Kidney capillary endothelial cell (primary cell): ENCODE data around the gene JAKMIP2.

Source experiments
- DNase-seq: peaks from one replicate; pipeline ENCODE4 v3.0.0-alpha.2; 2018; ENCODE audit warnings: low spot score

JAKMIP2 gene

GRCh38 chr5:147788023-147788422 is 5.5 kb upstream of the JAKMIP2 start:
- no peak for DNase-seq

- no peak for DNase-seq
Observed at GRCh38 chr5:147786142-147786541, 3.6 kb upstream of the JAKMIP2 start.

GRCh38 chr5:147784146-147784987 is 1.8 kb upstream of the JAKMIP2 start:
- DNase-seq = no peak

GRCh38 chr5:147780924-147781573 is 1.5 kb downstream of the JAKMIP2 start:
- DNase-seq = no peak

DNA sequence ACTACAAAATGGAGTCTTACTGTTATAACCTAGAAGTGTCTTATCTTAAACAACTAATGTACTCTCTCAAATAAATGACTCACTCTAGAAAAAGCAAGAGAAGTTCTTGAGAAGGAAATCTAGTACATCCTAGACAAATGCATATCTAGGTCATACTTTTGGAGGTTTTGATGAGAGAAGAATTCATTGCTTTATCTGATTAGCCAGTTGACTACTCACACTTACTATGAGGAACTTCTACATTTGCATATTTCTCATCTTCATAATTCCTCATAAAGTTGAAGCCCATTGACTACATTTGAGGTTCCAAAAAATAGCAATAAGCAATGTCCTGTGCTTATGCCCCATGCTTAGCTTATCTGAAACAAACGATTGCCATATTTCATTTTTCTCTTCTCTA is 2.8 kb downstream of the JAKMIP2 start:
- DNase-seq = no peak

DNA sequence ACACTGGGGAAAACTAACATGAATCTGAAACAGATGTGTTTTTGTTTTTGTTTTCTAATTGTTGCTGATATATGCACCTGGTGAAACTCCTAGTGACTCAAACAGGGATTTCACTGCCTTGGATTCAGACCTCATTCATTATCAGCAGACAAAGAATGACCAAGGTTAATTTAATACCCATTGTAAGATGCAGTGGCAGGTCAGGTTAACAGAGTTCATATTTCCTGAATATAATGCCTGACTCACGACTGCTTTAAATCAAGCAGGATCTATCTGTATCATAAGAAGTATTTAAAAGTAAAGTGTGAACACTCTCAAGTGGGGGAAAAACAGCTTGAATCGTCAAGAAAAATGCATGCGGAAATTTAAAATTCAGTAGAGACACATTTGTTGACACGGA is 5.5 kb downstream of the JAKMIP2 start:
- peak; percentile 18 for DNase-seq

GRCh38 chr5:147773587-147773986 is 8.9 kb downstream of the JAKMIP2 start:
- no peak for DNase-seq

DNA sequence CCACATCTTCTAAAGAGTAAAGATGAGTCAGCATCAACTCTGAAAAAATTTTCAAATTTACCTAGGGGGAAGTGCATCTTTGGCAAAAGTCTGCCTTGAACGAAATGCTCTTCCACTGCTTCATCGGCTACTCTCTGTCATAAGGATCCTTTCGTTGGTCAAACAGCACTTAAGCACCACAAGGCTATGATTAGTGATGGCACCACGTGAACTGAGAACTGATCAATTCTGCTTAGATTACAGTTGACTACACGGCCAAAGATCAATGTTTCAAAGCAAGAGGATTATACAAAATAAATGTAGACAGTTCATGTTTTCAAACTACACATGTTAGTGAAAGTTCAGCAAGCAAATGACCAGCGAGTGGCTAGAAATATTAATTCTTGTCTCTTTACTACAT is 9.4 kb downstream of the JAKMIP2 start:
- DNase-seq = no peak

DNA sequence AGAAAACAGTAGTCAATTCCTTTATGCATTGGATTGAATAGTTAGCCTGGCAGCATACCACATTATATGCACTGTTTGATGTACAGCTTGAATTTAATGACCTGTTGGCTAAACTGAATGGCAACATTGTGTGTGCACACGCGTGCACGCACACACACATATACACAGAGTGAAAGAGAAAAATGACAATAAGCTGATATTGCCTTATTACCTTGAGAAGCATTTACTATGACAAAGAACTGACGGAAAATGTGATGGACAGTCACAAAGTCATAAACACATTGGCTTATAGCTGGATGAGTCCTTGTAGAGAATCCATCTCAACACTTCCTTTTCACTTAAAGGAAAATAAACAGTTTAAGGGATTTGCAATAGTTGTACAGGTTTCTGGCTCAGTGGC is 15.5 kb downstream of the JAKMIP2 start:
- DNase-seq = no peak

DNA sequence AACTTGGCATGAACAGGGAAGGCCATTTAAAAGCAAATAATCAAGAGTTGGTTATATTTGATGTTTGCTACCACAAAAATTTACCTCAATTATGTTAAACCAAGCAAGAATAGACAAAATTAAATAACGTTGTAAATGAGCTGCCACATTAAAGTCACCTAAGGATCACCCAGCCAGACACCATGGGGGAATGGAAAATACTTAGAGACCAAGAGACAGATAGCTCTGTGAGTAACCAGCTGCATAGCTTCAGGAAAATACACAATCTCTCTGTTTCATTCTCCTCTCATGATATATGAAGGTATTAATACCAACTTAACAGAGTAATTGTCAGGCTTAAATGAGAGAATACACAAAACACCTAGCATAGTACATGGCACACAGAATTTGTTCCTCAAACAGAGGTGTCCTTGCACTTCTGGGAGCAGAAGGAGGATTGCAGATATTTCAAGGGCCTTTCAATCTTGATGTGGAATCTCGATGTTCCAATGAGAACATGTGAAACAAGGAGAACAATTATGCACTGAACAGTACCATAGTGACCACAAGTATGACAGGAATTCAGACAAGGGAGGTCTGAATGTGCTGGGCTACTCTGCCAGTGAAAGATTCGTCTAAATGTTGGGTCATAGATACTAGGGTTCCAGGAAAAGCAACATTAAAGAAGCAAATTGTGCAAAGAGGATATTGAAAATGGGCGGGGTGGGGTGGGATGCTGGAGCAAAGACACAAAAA is 18.6 kb downstream of the JAKMIP2 start:
- DNase-seq = no peak

DNA sequence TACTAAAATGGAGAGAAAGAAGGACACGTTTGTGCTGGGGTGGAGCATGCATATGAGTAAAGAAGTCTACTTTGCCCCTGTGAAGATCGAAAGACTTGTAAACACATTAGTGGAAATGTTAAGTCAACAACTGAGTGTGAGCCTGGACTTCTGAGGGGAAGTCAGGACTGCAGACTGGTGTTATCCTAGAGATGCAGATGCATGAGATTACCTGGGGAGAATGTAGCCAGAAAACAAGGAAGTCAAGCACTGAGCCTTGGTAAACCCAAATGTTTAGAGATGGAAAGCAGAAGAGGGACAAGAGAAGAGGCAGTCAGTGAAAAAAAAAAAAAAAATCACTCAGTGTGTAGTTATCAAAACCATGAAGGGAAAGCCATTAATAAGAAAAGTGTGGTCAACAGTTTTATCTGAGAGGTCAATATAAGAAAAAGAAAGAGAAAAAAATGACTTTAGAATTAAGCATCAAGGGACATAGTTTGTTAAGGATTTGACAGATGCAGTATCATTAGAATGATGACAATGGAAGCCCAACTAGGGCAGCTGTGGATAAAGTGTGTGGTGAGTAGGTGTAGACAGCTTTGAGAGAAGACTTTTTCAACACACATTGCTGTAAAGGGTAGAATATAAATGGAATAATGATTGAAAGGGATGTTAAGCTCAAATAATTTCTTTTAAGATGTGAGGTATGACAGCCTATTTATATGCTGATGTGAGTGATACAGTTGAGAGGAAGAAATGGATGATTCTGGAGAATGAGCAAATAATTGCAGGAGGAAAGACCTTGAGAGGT is 22.2 kb downstream of the JAKMIP2 start:
- DNase-seq = no peak

DNA sequence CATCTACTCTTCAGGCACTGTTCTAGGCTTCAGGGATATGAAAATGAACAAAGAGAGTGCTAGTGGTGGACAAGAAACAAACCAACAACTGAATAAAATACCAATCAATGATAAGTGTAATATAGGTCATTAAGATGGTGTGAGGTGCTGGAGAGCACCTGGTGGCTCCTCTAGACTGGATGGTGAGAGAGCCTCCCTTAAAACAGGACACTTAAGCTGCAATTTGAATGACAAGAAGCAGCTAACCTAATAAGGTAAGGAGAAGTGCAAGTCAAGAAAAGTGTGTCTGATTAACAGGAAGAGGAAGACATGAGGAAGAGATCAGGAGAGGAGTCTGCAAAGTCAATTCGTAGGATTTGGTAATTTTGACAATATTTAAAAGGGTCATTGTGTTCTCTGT is 23.1 kb downstream of the JAKMIP2 start:
- DNase-seq = no peak

GRCh38 chr5:147756566-147756965 is 26.0 kb downstream of the JAKMIP2 start:
- DNase-seq = no peak

GRCh38 chr5:147754372-147755122 is 28.0 kb downstream of the JAKMIP2 start:
- DNase-seq = no peak

GRCh38 chr5:147753765-147754164 is 28.8 kb downstream of the JAKMIP2 start:
- DNase-seq = no peak

GRCh38 chr5:147752666-147753290 is 29.8 kb downstream of the JAKMIP2 start:
- DNase-seq = no peak

DNA sequence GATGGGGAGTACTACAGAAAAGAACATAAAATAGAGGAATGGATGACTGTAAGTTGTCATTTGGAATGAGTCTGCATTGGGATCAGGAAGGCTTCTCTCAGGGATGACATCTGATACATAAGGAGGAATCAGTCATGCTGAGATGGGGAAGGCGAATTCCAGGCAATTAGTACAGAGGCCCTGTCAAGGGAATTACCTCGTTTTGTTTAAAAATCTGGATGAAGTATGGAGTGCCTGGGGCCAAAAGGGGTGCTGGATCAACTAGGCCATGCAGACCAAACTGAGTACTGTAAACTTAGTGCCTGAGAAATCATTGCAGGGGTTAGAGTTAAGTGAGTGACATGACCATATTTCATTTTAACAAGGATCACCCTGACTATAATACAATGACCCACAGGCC is 30.5 kb downstream of the JAKMIP2 start:
- DNase-seq = no peak

DNA sequence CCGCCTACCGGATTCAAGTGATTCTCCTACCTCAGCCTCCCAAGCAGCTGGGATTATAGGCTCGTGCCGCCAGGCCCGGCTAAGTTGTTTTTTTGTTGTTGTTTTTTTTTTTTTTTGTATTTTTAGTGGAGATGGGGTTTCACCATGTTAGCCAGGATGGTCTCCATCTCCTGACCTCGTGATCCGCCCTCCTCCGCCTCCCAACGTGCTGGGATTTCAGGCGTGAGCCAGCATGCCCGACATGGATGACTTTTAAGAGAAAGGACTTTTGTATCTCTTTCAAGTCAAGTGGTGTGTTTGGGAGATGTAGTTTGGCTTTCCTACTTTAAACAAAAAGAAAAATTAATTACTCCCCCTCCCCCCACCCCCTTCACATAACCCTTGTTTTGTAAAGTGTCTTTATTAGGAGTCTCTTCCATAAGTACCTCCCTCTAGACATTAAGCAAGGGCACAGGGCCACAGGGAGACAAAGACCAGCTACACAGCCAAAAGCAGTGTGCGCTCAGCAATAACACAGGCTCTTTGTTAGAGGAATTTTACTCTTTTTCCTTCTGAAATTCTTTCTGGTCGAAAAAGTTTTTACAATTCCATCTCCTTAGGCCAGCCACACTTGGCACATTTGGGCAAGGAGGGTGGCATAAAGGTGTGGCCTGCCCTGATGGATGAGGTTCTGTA is 31.2 kb downstream of the JAKMIP2 start:
- DNase-seq = no peak

DNA sequence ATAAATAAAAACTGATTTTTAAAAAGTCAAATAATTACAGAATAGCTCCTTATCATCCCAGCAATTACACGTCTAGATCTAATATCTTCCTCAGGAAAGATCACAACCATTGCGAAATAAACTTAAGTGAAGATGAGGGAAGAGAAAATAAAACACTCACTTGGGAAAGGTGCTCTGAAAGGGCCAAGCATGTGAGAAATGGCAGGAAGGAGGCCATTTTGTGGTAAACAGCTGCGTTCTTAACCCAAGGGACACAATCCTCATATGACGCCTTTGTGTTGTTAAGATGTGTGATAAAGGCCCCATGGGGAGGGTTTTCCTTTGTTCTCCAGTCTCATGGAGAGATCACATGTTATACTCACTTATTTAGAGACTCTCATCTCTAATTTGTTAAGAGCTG is 32.5 kb downstream of the JAKMIP2 start:
- DNase-seq = no peak

GRCh38 chr5:147748590-147748989 is 33.9 kb downstream of the JAKMIP2 start:
- DNase-seq = no peak
